ENCODE results near the gene ZNF281.

The ZNF281 gene

GRCh38 chr1:200409761-200410565 is at the start of gene ZNF281 (continued):
- peak; percentile 61 for TF ChIP-seq ZFP69B (tag by site-specific recombination; IDR thresholded peaks at IDR 0.05)
- TF ChIP-seq ZNF76 (tag by site-specific recombination; IDR thresholded peaks at IDR 0.05; ENCODE audit: borderline replicate concordance, low read depth): peak; percentile 83; the same call in 1 of the 2 replicates
- TF ChIP-seq KLF10 (tag by site-specific recombination; IDR thresholded peaks at IDR 0.05): no peak
- TF ChIP-seq ZNF133 (tag by site-specific recombination; IDR thresholded peaks at IDR 0.05): no peak
- peak; percentile 98 for TF ChIP-seq PRDM1 (tag by site-specific recombination; IDR thresholded peaks at IDR 0.05)
- TF ChIP-seq ZNF510 (tag by site-specific recombination; IDR thresholded peaks at IDR 0.05; ENCODE audit: insufficient replicate concordance): no peak
- no peak for TF ChIP-seq ZNF530 (tag by site-specific recombination; IDR thresholded peaks at IDR 0.05; ENCODE audit: low read depth)
- no peak for TF ChIP-seq FEZF1 (tag by site-specific recombination; IDR thresholded peaks at IDR 0.05)
- no peak for TF ChIP-seq ZNF704 (tag by site-specific recombination; IDR thresholded peaks at IDR 0.05)
- TF ChIP-seq ZBTB8A (tag by site-specific recombination; IDR thresholded peaks at IDR 0.05): peak; percentile 98
- no peak for TF ChIP-seq ZNF214 (tag by site-specific recombination; IDR thresholded peaks at IDR 0.05; ENCODE audit: borderline replicate concordance)

GRCh38 chr1:200458780-200459179 is 48.9 kb upstream of the ZNF281 start:
- Histone ChIP-seq H3K4me3 (ENCODE audit: low read depth, low read length) (no peak overlapping the region), H3K9me3 (ENCODE audit: control insufficient read depth, insufficient read depth, low read depth, low read length) (no peaks in the 10 kb centered on the region), H3K36me3 (ENCODE audit: control insufficient read depth in 2 of 2, insufficient read depth in 1 of 2, low read length in 2 of 2) (no peaks in the 10 kb centered on the region), H3K4me1 (ENCODE audit: control insufficient read depth, insufficient read depth, low read length) (no peaks in the 10 kb centered on the region), H3K27ac (ENCODE audit: extremely low read depth, low read depth, low read length) (no peak overlapping the region)
- ChIA-PET POLR2A (no interaction called here), CTCF (no interaction called here)
- TF ChIP-seq ZBTB11 (tag by site-specific recombination; conservative IDR thresholded peaks at IDR 0.05; ENCODE audit: low read depth) (no peak), ELK4 (IDR thresholded peaks at IDR 0.05; ENCODE audit: borderline replicate concordance, low read depth, low read length) (no peak), MZF1 (tag by site-specific recombination; IDR thresholded peaks at IDR 0.05; ENCODE audit: borderline replicate concordance) (no peak), SCRT2 (tag by site-specific recombination; IDR thresholded peaks at IDR 0.05) (0 out of 2 replicates have a peak, but pooled peaks have one; percentile 29)

- Histone ChIP-seq H3K4me3 (ENCODE audit: low read depth, low read length) (no peak overlapping the region), H3K9me3 (ENCODE audit: control insufficient read depth, insufficient read depth, low read depth, low read length) (no peaks in the 10 kb centered on the region), H3K27ac (ENCODE audit: extremely low read depth, low read depth, low read length) (no peak overlapping the region), H3K36me3 (ENCODE audit: control insufficient read depth in 2 of 2, insufficient read depth in 1 of 2, low read length in 2 of 2) (no peaks in the 10 kb centered on the region), H3K4me1 (ENCODE audit: control insufficient read depth, insufficient read depth, low read length) (0 out of 2 replicates have a peak, but pooled peaks cover 5% of the 10 kb centered on the region)
- ChIA-PET POLR2A (no interaction called here), CTCF (interaction anchor here (0.7 to 1.5 kb wide), 3 partner anchors 30 to 178 kb away, joined by 3 to 4 read pairs (median 3); no protein-coding TSS in a partner anchor)
- TF ChIP-seq ZSCAN18 (tag by site-specific recombination; IDR thresholded peaks at IDR 0.05): no peak
- no peak for TF ChIP-seq TCF7L2 (IDR thresholded peaks at IDR 0.05; ENCODE audit: borderline replicate concordance, low read depth, low read length)
- TF ChIP-seq HOXA7 (CRISPR knock-in tag; IDR thresholded peaks at IDR 0.05; ENCODE audit: borderline replicate concordance): no peak
- TF ChIP-seq ZNF350 (tag by site-specific recombination; IDR thresholded peaks at IDR 0.05): no peak
- no peak for TF ChIP-seq ZSCAN5A (tag by site-specific recombination; IDR thresholded peaks at IDR 0.05)
- no peak for TF ChIP-seq ZNF768 (tag by site-specific recombination; IDR thresholded peaks at IDR 0.05)
- no peak for TF ChIP-seq MEIS1 (CRISPR knock-in tag; IDR thresholded peaks at IDR 0.05; ENCODE audit: borderline replicate concordance)
- TF ChIP-seq ZNF292 (tag by site-specific recombination; IDR thresholded peaks at IDR 0.05; ENCODE audit: borderline replicate concordance, low read depth): no peak
- no peak for TF ChIP-seq EGR2 (tag by site-specific recombination; IDR thresholded peaks at IDR 0.05; ENCODE audit: low read depth)
These were observed 48.0 kb upstream of the ZNF281 start for GRCh38 chr1:200457810-200458209.
